H1 (cell line): Measurements from ENCODE around the gene DAPL1. TPM values are rescaled to one million over a fixed set of nuclear protein-coding genes. Genes with fewer than 3 reads are reported as not detected.

Experiments
- CTCF ChIA-PET: fragments of 300-600 bp; sonication (Branson Sonifier 250); formaldehyde crosslinking; loops from one replicate; lab custom pipeline; 2021; ENCODE audit not compliant: partially characterized antibody; lab: Charles Lee
- POLR2A ChIA-PET: fragments of 300-600 bp; sonication (Branson Sonifier 250); formaldehyde crosslinking; loops from one replicate; lab custom pipeline; 2021; ENCODE audit warnings: inconsistent platforms; ENCODE audit not compliant: partially characterized antibody; lab: Charles Lee
- DNase-seq, 2 experiments: peaks; one replicate each; pipeline versions ENCODE4 v3.0.0 to v3.0.0-alpha.2; 2010 to 2022; ENCODE audit warnings: low spot score in 2 of 2, low read depth in 1 of 2, mixed read lengths in 1 of 2
- FAIRE-seq: peaks from 2 replicates; lab custom pipeline; 2011; peaks lifted over from hg19 to GRCh38; lab: Jason Lieb, UNC
- H2AFZ ChIP-seq: 2 replicates; pipeline ENCODE4 v1.8.1; 2012; ENCODE audit warnings: low read length, inconsistent platforms
- H2AK5ac ChIP-seq: 2 replicates; pipeline ENCODE4 v1.6.1; 2013; ENCODE audit warnings: low read depth, low read length
- H2BK120ac ChIP-seq: replicated peaks from 2 replicates; pipeline ENCODE3; 2013; ENCODE audit warnings: low read depth, low read length, inconsistent platforms
- H2BK12ac ChIP-seq: 2 replicates; pipeline ENCODE4 v1.6.1; 2013; ENCODE audit warnings: low read depth, low read length
- H2BK15ac ChIP-seq: 2 replicates; pipeline ENCODE4 v1.6.1; 2013; ENCODE audit warnings: low read length
- H2BK20ac ChIP-seq: 2 replicates; pipeline ENCODE4 v1.6.1; 2013; ENCODE audit warnings: low read length
- H2BK5ac ChIP-seq: 2 replicates; pipeline ENCODE4 v1.6.1; 2013; ENCODE audit warnings: low read depth, low read length
- H3K14ac ChIP-seq: 2 replicates; pipeline ENCODE4 v1.6.1; 2013; ENCODE audit warnings: inconsistent platforms; ENCODE audit not compliant: insufficient read length
- H3K18ac ChIP-seq: 2 replicates; pipeline ENCODE4 v1.6.1; 2013; ENCODE audit warnings: low read length; ENCODE audit errors: extremely low read depth
- H3K23ac ChIP-seq: 2 replicates; pipeline ENCODE4 v1.6.1; 2013; ENCODE audit warnings: inconsistent platforms; ENCODE audit not compliant: insufficient read length
- H3K23me2 ChIP-seq: 2 replicates; pipeline ENCODE4 v1.6.1; 2013; ENCODE audit warnings: low read depth, low read length
- H3K27ac ChIP-seq: 2 replicates; pipeline ENCODE4 v1.6.1; 2011; ENCODE audit warnings: low read depth, low read length, inconsistent platforms
- H3K27me3 ChIP-seq, 4 experiments: replicated peaks in 1 of 4; 1 replicate in 1 of 4; 2 replicates in 3 of 4; pipeline versions ENCODE4 v1.6.1 to v1.8.1; 2011 to 2013; ENCODE audit warnings: low read length in 3 of 4, mild to moderate bottlenecking in 3 of 4, inconsistent platforms in 2 of 4, mixed read lengths in 2 of 4, moderate library complexity in 1 of 4; ENCODE audit not compliant: control insufficient read depth in 3 of 4, insufficient read depth in 3 of 4; ENCODE audit errors: extremely low read depth in 1 of 4
- H3K36me3 ChIP-seq, 4 experiments: 2 replicates each; pipeline versions ENCODE4 v1.6.1 to v1.8.1; 2011 to 2013; ENCODE audit warnings: mild to moderate bottlenecking in 4 of 4, low read length in 3 of 4, moderate library complexity in 2 of 4, control low read depth in 1 of 4, inconsistent platforms in 1 of 4; ENCODE audit not compliant: insufficient read depth in 4 of 4, control insufficient read depth in 2 of 4
- H3K4ac ChIP-seq: replicated peaks from 2 replicates; pipeline ENCODE3; 2013; ENCODE audit warnings: low read length, low read depth, mixed read lengths, inconsistent platforms; ENCODE audit not compliant: insufficient read length
- H3K4me1 ChIP-seq, 4 experiments: replicated peaks in 1 of 4; 1 replicate in 1 of 4; 2 replicates in 3 of 4; pipeline versions ENCODE4 v1.6.1 to v1.8.1; 2011 to 2013; ENCODE audit warnings: low read length in 3 of 4, inconsistent platforms in 2 of 4, mixed read lengths in 1 of 4; ENCODE audit not compliant: insufficient read depth in 4 of 4, control insufficient read depth in 3 of 4
- H3K4me2 ChIP-seq, 2 experiments: 2 replicates each; pipeline versions ENCODE4 v1.6.1 to v1.8.1; 2011 to 2013; ENCODE audit warnings: low read depth in 2 of 2, low read length in 2 of 2, control low read depth in 1 of 2, inconsistent platforms in 1 of 2, mild to moderate bottlenecking in 1 of 2; ENCODE audit not compliant: insufficient read depth in 1 of 2
- H3K4me3 ChIP-seq, 4 experiments: fragments of 200-600, 300-600 bp in 1 of 4; sonication (generic), shearing (Covaris generic), sonication (Bioruptor Twin) in 1 of 4; 2 replicates each; pipeline versions ENCODE4 v1.5.1 to v1.8.1; 2011 to 2016; ENCODE audit warnings: low read length in 4 of 4, low read depth in 3 of 4, control low read depth in 2 of 4, inconsistent platforms in 2 of 4, mild to moderate bottlenecking in 2 of 4, mixed read lengths in 1 of 4, moderate library complexity in 1 of 4; ENCODE audit not compliant: insufficient read depth in 2 of 4; ENCODE audit errors: extremely low read depth in 1 of 4
- H3K56ac ChIP-seq: replicated peaks from 2 replicates; pipeline ENCODE3; 2013; ENCODE audit warnings: low read depth, mild to moderate bottlenecking, mixed read lengths, low read length, inconsistent platforms; ENCODE audit not compliant: insufficient read length
- H3K79me1 ChIP-seq: 2 replicates; pipeline ENCODE4 v1.6.1; 2013; ENCODE audit warnings: low read depth, low read length, control low read depth
- H3K79me2 ChIP-seq, 2 experiments: 2 replicates each; pipeline versions ENCODE4 v1.6.1 to v1.8.1; 2012 to 2013; ENCODE audit warnings: low read length in 2 of 2, mild to moderate bottlenecking in 2 of 2, inconsistent platforms in 1 of 2; ENCODE audit not compliant: insufficient read depth in 2 of 2, control insufficient read depth in 1 of 2
- H3K9ac ChIP-seq, 4 experiments: replicated peaks in 1 of 4; 1 replicate in 1 of 4; 2 replicates in 3 of 4; pipeline versions ENCODE4 v1.6.1 to v1.8.1; 2011 to 2013; ENCODE audit warnings: low read depth in 3 of 4, low read length in 3 of 4, control low read depth in 2 of 4, mild to moderate bottlenecking in 2 of 4, moderate library complexity in 2 of 4, inconsistent platforms in 1 of 4; ENCODE audit errors: extremely low read depth in 1 of 4
- H3K9me3 ChIP-seq, 2 experiments: 2 replicates each; pipeline versions ENCODE4 v1.6.1 to v1.8.1; 2012 to 2013; ENCODE audit warnings: mild to moderate bottlenecking in 2 of 2, moderate library complexity in 2 of 2, control low read depth in 1 of 2, inconsistent platforms in 1 of 2, low read depth in 1 of 2, low read length in 1 of 2, mixed read lengths in 1 of 2; ENCODE audit not compliant: insufficient read depth in 2 of 2
- H4K20me1 ChIP-seq, 2 experiments: replicated peaks in 1 of 2; 2 replicates each; pipeline versions ENCODE3 to v1.8.1; 2011 to 2013; ENCODE audit warnings: inconsistent platforms in 2 of 2, low read length in 2 of 2, mild to moderate bottlenecking in 1 of 2; ENCODE audit not compliant: insufficient read depth in 2 of 2, control insufficient read depth in 1 of 2
- H4K5ac ChIP-seq: 2 replicates; pipeline ENCODE4 v1.6.1; 2013; ENCODE audit warnings: low read length, low read depth, mixed read lengths, inconsistent platforms; ENCODE audit not compliant: insufficient read length
- H4K8ac ChIP-seq: 2 replicates; pipeline ENCODE4 v1.8.0; 2013; ENCODE audit warnings: mild to moderate bottlenecking, moderate library complexity, low read length, inconsistent platforms; ENCODE audit not compliant: insufficient read depth; ENCODE audit errors: extremely low read depth
- H4K91ac ChIP-seq: replicated peaks from 2 replicates; pipeline ENCODE3; 2013; ENCODE audit warnings: low read length, mixed read lengths, inconsistent platforms; ENCODE audit not compliant: insufficient read length
- BACH1 ChIP-seq: IDR thresholded peaks from 2 replicates; pipeline ENCODE4 v1.6.1; 2012; ENCODE audit warnings: low read length, improper control_type of control experiment
- KDM1A ChIP-seq: fragments of 200-600, 300-600 bp; sonication (generic); IDR thresholded peaks from 2 replicates; pipeline ENCODE4 v1.7.1; 2016; ENCODE audit warnings: mild to moderate bottlenecking, low read length, borderline replicate concordance
- PHF8 ChIP-seq: fragments of 200-600 bp; sonication (generic); conservative IDR thresholded peaks from 2 replicates; pipeline ENCODE4 v1.7.1; 2012; ENCODE audit warnings: low read depth, mild to moderate bottlenecking, inconsistent platforms, low read length, moderate library complexity
- POLR2AphosphoS5 ChIP-seq: IDR thresholded peaks from 2 replicates; pipeline ENCODE4 v1.6.1; 2011; ENCODE audit warnings: low read depth, low read length
- RFX5 ChIP-seq: IDR thresholded peaks from 2 replicates; pipeline ENCODE4 v1.6.1; 2011; ENCODE audit warnings: low read depth, low read length, improper control_type of control experiment, borderline replicate concordance
- RXRA ChIP-seq: IDR thresholded peaks from 2 replicates; pipeline ENCODE4 v1.6.1; 2011; ENCODE audit warnings: low read depth, mild to moderate bottlenecking, low read length, moderate library complexity; ENCODE audit not compliant: insufficient read depth
- SAP30 ChIP-seq: fragments of 300-600 bp; sonication (generic); IDR thresholded peaks from 2 replicates; pipeline ENCODE4 v1.7.1; 2012; ENCODE audit warnings: low read length, moderate library complexity, mild to moderate bottlenecking, inconsistent platforms; ENCODE audit not compliant: insufficient read depth, insufficient replicate concordance
- SIRT6 ChIP-seq: IDR thresholded peaks from one replicate; pipeline ENCODE4 v1.7.1; 2012; ENCODE audit warnings: low read length, inconsistent platforms
- TCF12 ChIP-seq: IDR thresholded peaks from 2 replicates; pipeline ENCODE4 v1.6.1; 2011; ENCODE audit warnings: low read depth, mild to moderate bottlenecking, low read length
- TEAD4 ChIP-seq: IDR thresholded peaks from 2 replicates; pipeline ENCODE4 v1.6.1; 2012; ENCODE audit warnings: low read depth, low read length, inconsistent platforms, mixed read lengths
- WGBS, 2 experiments: shearing (Covaris generic) in 1 of 2; methylation state at CpG; one replicate each; pipeline versions ENCODE4 v1.1.6 to v1.1.7; 2013 to 2015; ENCODE audit warnings: low lambda C conversion rate in 2 of 2, mixed read lengths in 2 of 2, inconsistent platforms in 1 of 2, low coverage in 1 of 2, missing lambda C conversion rate in 1 of 2; ENCODE audit not compliant: insufficient replicate concordance in 2 of 2, insufficient coverage in 1 of 2, insufficient read length in 1 of 2; ENCODE audit errors: extremely low coverage in 1 of 2, missing lambda C conversion rate in 1 of 2; 5-methylcytosine and 5-hydroxymethylcytosine counted together
- polyA plus RNA-seq, 7 experiments: library from polyadenylated mRNA; depleted of rRNA in 3 of 7; stranded (reverse) in 5 of 7; unstranded in 2 of 7; fragments of >200 nt in 5 of 7; fragments of 200-250 nt in 2 of 7; gene quantifications; 1 replicate in 5 of 7; 2 replicates in 1 of 7; 4 replicates in 1 of 7; pipeline versions ENCODE4 v1.2.1 to v1.2.3, GENCODE V29; 2011 to 2013; ENCODE audit warnings: missing spikeins in 2 of 7, mixed read lengths in 2 of 7
- total RNA-seq: library from RNA; stranded (reverse); fragmentation: NEBNext Ultra II Directional; extraction: Animal tissue kit (Norgen Biotek cat#: 25700); gene quantifications from 2 replicates; pipeline ENCODE4 v1.2.1, GENCODE V29; 2021
- TF ChIP-seq, protein P1 (sequence below): IDR thresholded peaks from 2 replicates; pipeline ENCODE4 v1.6.1; 2012; ENCODE audit warnings: low read length, inconsistent platforms
- TF ChIP-seq, protein P2 (sequence below): IDR thresholded peaks from 2 replicates; pipeline ENCODE4 v1.6.1; 2012; ENCODE audit warnings: inconsistent platforms

Gene DAPL1
- total and polyA plus RNA-seq, 2 of the 8 experiments (the other 6 are each of a cell fraction or from before 2014, with no cell fraction given) = not detected

GRCh38 chr2:158799181-158799580 is 4.1 kb downstream of the DAPL1 start:
- no peaks in the 10 kb centered on the region for H4K20me1 ChIP-seq
- H3K14ac ChIP-seq = no peak overlapping the region
- H2AFZ ChIP-seq = no peak overlapping the region
- H3K9me3 ChIP-seq = no peaks in the 10 kb centered on the region
- H3K27ac ChIP-seq = no peak overlapping the region
- no peak for DNase-seq
- H3K18ac ChIP-seq = no peak overlapping the region
- no peak overlapping the region for H3K9ac ChIP-seq
- POLR2A ChIA-PET = no interaction called here
- peak; percentile 24 for FAIRE-seq
- H2BK20ac ChIP-seq = no peak overlapping the region
- H2AK5ac ChIP-seq = no peak overlapping the region
- no peaks in the 10 kb centered on the region for H3K79me1 ChIP-seq
- no peaks in the 10 kb centered on the region for H3K36me3 ChIP-seq
- H3K4ac ChIP-seq = no peak overlapping the region
- H3K4me3 ChIP-seq = no peak overlapping the region
- no peak overlapping the region for H3K56ac ChIP-seq
- CTCF ChIA-PET = interaction anchor here (0.8 kb wide), 1 partner anchor 44 kb away, joined by 4 read pairs; no protein-coding TSS in a partner anchor
- H2BK12ac ChIP-seq = no peak overlapping the region
- no peak overlapping the region for H4K91ac ChIP-seq
- H2BK120ac ChIP-seq = no peak overlapping the region
- H3K4me1 ChIP-seq = peaks cover 0 to 7% (median 3%) of the 10 kb centered on the region in 4 experiments; a peak in 3 of 7 replicates
- H3K4me2 ChIP-seq = no peak overlapping the region
- no peak for TF ChIP-seq TEAD4
- TF ChIP-seq, protein P1, sequence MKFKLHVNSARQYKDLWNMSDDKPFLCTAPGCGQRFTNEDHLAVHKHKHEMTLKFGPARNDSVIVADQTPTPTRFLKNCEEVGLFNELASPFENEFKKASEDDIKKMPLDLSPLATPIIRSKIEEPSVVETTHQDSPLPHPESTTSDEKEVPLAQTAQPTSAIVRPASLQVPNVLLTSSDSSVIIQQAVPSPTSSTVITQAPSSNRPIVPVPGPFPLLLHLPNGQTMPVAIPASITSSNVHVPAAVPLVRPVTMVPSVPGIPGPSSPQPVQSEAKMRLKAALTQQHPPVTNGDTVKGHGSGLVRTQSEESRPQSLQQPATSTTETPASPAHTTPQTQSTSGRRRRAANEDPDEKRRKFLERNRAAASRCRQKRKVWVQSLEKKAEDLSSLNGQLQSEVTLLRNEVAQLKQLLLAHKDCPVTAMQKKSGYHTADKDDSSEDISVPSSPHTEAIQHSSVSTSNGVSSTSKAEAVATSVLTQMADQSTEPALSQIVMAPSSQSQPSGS = no peak
- TF ChIP-seq SAP30 = no peak
- no peak for TF ChIP-seq PHF8
- no peak for TF ChIP-seq TCF12
- TF ChIP-seq BACH1 = no peak
- TF ChIP-seq, protein P2, sequence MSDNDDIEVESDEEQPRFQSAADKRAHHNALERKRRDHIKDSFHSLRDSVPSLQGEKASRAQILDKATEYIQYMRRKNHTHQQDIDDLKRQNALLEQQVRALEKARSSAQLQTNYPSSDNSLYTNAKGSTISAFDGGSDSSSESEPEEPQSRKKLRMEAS = no peak
- no peak for TF ChIP-seq RXRA
- TF ChIP-seq RFX5 = no peak
- no peak for TF ChIP-seq KDM1A
- TF ChIP-seq POLR2AphosphoS5 = no peak
- no peak for TF ChIP-seq SIRT6
- no peak overlapping the region for H2BK5ac ChIP-seq
- H3K23ac ChIP-seq = no peak overlapping the region
- H3K79me2 ChIP-seq = no peaks in the 10 kb centered on the region
- no peaks in the 10 kb centered on the region; a peak in 1 of 7 replicates for H3K27me3 ChIP-seq
- WGBS, 2 experiments = 80% methylated on average over 2 of the region's 2 CpGs; no CpG with 5 or more reads in 1 of the 2 experiments
- H4K8ac ChIP-seq = no peak overlapping the region
- H4K5ac ChIP-seq = no peak overlapping the region
- H2BK15ac ChIP-seq = no peak overlapping the region
- H3K23me2 ChIP-seq = no peaks in the 10 kb centered on the region
